Adipocyte (in vitro differentiated cells): ENCODE measurements around the gene USP47.

Source experiments
- DNase-seq: peaks from one replicate; pipeline ENCODE4 v3.0.0-alpha.2; 2015; ENCODE audit warnings: low read depth
- H3K27me3 ChIP-seq: replicated peaks from 2 replicates; pipeline ENCODE4 v1.7.0; 2013; ENCODE audit warnings: mild to moderate bottlenecking, low read length, moderate library complexity; ENCODE audit not compliant: control insufficient read depth, insufficient read depth
- H3K36me3 ChIP-seq: 2 replicates; pipeline ENCODE4 v1.7.0; 2013; ENCODE audit warnings: low read length, mild to moderate bottlenecking, moderate library complexity; ENCODE audit not compliant: control insufficient read depth, insufficient read depth, severe bottlenecking
- H3K4me1 ChIP-seq: 2 replicates; pipeline ENCODE4 v1.7.0; 2013; ENCODE audit warnings: mild to moderate bottlenecking, low read length, moderate library complexity; ENCODE audit not compliant: control insufficient read depth, insufficient read depth
- H3K4me3 ChIP-seq: 2 replicates; pipeline ENCODE4 v1.7.0; 2013; ENCODE audit warnings: mild to moderate bottlenecking, low read length, moderate library complexity
- H3K9ac ChIP-seq: 2 replicates; pipeline ENCODE4 v1.7.0; 2013; ENCODE audit warnings: mild to moderate bottlenecking, low read length, moderate library complexity
- H3K9me3 ChIP-seq: 2 replicates; pipeline ENCODE4 v1.7.0; 2013; ENCODE audit warnings: mild to moderate bottlenecking, low read length, moderate library complexity; ENCODE audit not compliant: control insufficient read depth

Gene USP47

DNA sequence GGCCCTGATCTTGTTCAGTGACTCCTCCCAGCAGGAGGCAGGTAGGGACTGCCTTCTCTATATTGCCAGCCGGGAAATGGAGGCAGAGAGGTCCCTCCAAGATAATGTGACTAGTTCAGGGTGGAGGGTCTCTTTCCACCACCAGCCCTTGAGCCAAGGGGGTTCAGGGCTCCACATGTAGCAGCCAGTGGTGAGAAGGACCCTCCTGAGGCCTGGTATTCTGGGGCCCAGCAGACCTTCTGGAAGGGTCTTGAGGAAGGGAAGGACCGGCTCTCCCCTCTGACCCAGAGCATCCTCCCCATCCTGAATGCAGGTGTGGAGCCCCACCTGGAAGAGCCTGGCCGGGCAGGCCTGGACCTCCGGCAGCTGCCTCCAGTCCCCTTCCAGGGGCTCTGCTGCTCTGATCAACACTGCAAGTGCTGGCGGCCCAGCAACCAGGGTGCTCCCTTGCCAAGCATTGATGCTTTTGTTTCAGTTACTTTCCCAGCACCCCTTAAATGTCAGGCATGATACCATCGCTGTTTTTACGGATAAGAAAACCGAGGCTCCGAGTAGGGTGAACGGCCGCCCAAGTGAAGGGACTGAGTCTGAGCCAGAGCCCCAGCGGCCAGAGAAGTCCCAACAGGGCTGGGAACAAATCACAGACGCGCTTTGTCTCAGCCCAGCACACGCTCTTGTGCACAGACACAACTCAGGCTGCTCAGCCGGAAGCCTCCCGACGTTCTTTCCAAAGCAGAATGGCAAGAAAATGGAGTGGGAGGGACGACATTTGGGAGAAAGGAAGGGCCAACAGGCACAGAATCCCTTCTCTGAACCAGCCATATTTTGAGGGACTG, 127.8 kb downstream of the USP47 start:
- H3K36me3 ChIP-seq, result no peaks in the 10 kb centered on the region
- DNase-seq, result no peak
- H3K4me3 ChIP-seq, result no peak overlapping the region
- no peaks in the 10 kb centered on the region for H3K27me3 ChIP-seq
- H3K9ac ChIP-seq, result no peak overlapping the region
- no peaks in the 10 kb centered on the region for H3K9me3 ChIP-seq
- peaks cover 37% of the 10 kb centered on the region for H3K4me1 ChIP-seq

- no peak overlapping the region for H3K9ac ChIP-seq
- no peak for DNase-seq
- H3K4me1 ChIP-seq, result peaks cover 37% of the 10 kb centered on the region
- H3K27me3 ChIP-seq, result no peaks in the 10 kb centered on the region
- no peaks in the 10 kb centered on the region for H3K36me3 ChIP-seq
- H3K9me3 ChIP-seq, result no peaks in the 10 kb centered on the region
- no peak overlapping the region for H3K4me3 ChIP-seq
Measured at GRCh38 chr11:11970556-11970955, 128.8 kb downstream of the USP47 start.

DNA sequence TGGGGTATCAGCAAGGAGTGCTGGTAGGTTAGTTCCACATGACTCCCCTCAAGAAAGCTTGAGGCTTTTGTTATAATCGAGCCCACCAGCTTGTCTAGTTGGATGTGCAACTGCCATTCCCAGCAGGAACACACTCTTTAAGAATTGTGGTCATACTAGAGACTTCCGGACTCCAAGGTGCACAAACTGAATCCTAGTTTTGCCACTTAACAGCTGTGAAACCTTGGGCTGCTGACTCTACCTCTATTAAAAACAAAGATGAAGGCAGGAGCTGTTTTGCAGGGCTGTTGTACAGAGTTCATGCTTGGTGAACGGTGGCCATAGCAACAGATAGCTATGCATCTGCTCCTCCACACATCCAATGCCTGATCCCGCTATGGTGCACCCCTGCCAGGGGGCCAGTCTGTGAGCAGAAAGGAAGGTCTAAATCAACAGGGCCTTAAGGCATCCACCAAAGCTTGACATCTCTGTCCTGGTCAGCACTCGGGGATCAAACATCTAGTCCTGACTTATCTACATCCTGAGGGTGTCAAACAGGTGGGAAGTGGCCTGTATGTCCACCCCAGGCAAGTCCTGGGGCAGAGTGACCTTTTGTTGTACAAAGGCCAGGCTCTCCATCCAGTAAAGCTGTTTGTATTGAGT, 130.3 kb downstream of the USP47 start:
- Histone ChIP-seq H3K9ac (no peak overlapping the region), H3K9me3 (no peaks in the 10 kb centered on the region), H3K36me3 (no peaks in the 10 kb centered on the region), H3K27me3 (no peaks in the 10 kb centered on the region), H3K4me3 (no peak overlapping the region), H3K4me1 (peaks cover 51% of the 10 kb centered on the region)
- no peak for DNase-seq

- H3K36me3 ChIP-seq, result no peaks in the 10 kb centered on the region
- H3K4me1 ChIP-seq, result peaks cover 59% of the 10 kb centered on the region
- DNase-seq, result no peak
- no peak overlapping the region for H3K4me3 ChIP-seq
- no peaks in the 10 kb centered on the region for H3K9me3 ChIP-seq
- peak overlapping the region; percentile 56 for H3K9ac ChIP-seq
- H3K27me3 ChIP-seq, result no peaks in the 10 kb centered on the region
Measured at GRCh38 chr11:11972730-11973341, 131.1 kb downstream of the USP47 start.

DNA sequence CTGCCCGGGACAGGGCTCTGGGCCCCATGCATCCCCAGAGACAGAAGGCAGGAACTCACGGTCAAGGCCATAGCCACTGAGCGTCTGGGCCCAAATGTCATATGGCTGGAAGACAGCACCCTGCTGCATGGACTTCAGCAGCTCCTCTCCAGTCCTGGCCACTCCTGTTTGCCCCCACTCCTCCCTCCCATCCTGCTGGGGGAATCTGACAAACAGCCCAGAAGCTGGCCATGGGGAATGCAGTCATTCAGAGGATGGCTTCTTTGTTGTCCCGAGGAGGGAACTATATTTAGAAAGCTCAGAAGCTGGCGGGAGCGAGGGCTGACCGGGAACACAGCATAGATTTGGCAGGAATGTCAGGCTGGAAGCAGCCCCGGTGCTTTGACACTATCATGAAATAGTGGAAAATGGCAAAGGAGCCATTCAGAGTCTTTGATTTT, 131.6 kb downstream of the USP47 start:
- Histone ChIP-seq H3K4me1 (peaks cover 61% of the 10 kb centered on the region), H3K4me3 (peak overlapping the region; percentile 14), H3K9me3 (no peaks in the 10 kb centered on the region), H3K9ac (peak overlapping the region; percentile 69), H3K27me3 (no peaks in the 10 kb centered on the region), H3K36me3 (no peaks in the 10 kb centered on the region)
- peak; percentile 76 for DNase-seq

DNA sequence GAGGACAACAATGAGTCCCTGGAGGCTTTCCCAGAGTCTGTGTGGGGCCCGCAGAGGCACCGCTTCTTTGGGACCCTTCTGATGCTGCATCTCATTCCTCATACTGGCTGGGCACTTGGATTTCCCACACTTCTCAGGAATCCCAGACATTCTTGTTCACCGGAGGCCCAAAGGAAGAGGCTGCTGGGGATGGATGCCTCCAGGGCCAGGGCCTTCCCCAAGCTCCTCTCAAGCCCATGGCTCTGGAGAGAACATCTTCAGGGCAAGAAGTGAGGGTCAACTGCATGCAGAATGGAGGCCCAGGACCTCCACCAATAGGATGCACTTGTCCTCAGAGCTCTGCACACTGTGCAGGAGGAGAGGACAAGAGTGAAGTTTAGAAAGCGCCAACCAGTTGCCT, 132.1 kb downstream of the USP47 start:
- Histone ChIP-seq H3K36me3 (no peaks in the 10 kb centered on the region), H3K9me3 (no peaks in the 10 kb centered on the region), H3K27me3 (no peaks in the 10 kb centered on the region), H3K9ac (peak overlapping the region; percentile 69), H3K4me3 (peak overlapping the region; percentile 14), H3K4me1 (peaks cover 61% of the 10 kb centered on the region)
- no peak for DNase-seq

- peaks cover 66% of the 10 kb centered on the region for H3K4me1 ChIP-seq
- H3K27me3 ChIP-seq, result no peaks in the 10 kb centered on the region
- H3K9me3 ChIP-seq, result no peaks in the 10 kb centered on the region
- no peak overlapping the region for H3K4me3 ChIP-seq
- DNase-seq, result no peak
- H3K36me3 ChIP-seq, result no peaks in the 10 kb centered on the region
- no peak overlapping the region for H3K9ac ChIP-seq
Measured at GRCh38 chr11:11975201-11976092, 133.7 kb downstream of the USP47 start.

GRCh38 chr11:11976481-11977127, 134.8 kb downstream of the USP47 start:
- H3K36me3 ChIP-seq, result no peaks in the 10 kb centered on the region
- peaks cover 66% of the 10 kb centered on the region for H3K4me1 ChIP-seq
- peak overlapping the region; percentile 26 for H3K4me3 ChIP-seq
- H3K9ac ChIP-seq, result peak overlapping the region; percentile 63
- no peaks in the 10 kb centered on the region for H3K27me3 ChIP-seq
- H3K9me3 ChIP-seq, result no peaks in the 10 kb centered on the region
- no peak for DNase-seq

- H3K9me3 ChIP-seq, result no peaks in the 10 kb centered on the region
- peak overlapping the region; percentile 63 for H3K9ac ChIP-seq
- peaks cover 66% of the 10 kb centered on the region for H3K4me1 ChIP-seq
- no peaks in the 10 kb centered on the region for H3K27me3 ChIP-seq
- DNase-seq, result peak; percentile 87
- H3K4me3 ChIP-seq, result peak overlapping the region; percentile 26
- no peaks in the 10 kb centered on the region for H3K36me3 ChIP-seq
Measured at GRCh38 chr11:11977206-11977938, 135.6 kb downstream of the USP47 start.

DNA sequence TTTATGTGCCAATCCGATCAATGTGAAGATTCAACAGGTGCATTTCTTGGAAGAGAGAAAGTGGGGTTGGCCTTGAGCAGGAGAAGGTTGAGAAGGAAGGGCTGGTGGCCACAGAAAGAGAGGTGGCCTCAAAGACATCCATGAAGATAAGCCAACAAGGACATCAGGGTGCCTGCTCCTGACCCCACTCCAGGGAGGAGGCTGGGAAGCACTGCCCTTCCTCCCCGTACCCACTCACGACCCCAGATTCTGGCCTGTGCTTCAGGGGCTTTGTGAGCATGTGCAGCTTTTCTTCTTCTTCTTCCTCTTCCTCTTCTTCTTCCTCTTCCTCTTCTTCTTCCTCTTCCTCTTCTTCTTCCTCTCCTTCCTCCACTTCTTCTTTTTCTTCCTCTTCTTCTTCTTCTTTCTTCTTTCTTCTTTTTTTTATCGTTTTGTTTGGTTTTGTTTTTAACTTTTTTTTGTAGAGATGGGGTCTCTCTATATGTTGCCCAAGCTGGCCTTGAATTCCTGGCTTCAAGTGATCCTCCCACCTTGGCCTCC, 136.4 kb downstream of the USP47 start:
- DNase-seq, result no peak
- Histone ChIP-seq H3K9ac (no peak overlapping the region), H3K9me3 (no peaks in the 10 kb centered on the region), H3K4me3 (no peak overlapping the region), H3K36me3 (no peaks in the 10 kb centered on the region), H3K27me3 (no peaks in the 10 kb centered on the region), H3K4me1 (peaks cover 65% of the 10 kb centered on the region)
